H9 (cell line): ENCODE measurements around the gene CLCN3. TPM values are rescaled to one million over a fixed set of nuclear protein-coding genes. Genes with fewer than 3 reads are reported as not detected.

ENCODE experiments used
- DNase-seq: peaks from one replicate; pipeline ENCODE4 v3.0.0-alpha.2; 2017
- H2AFZ ChIP-seq: one replicate; pipeline ENCODE4 v1.6.1; 2013; ENCODE audit warnings: mild to moderate bottlenecking, low read length, control low read depth, moderate library complexity
- H2AK5ac ChIP-seq: 2 replicates; pipeline ENCODE4 v1.6.1; 2013; ENCODE audit warnings: low read length, control low read depth, mixed read lengths; ENCODE audit not compliant: insufficient read length
- H2BK120ac ChIP-seq: one replicate; pipeline ENCODE4 v1.6.1; 2013; ENCODE audit warnings: low read depth, mild to moderate bottlenecking, low read length, control low read depth, inconsistent platforms; ENCODE audit not compliant: poor library complexity, severe bottlenecking
- H2BK12ac ChIP-seq: 2 replicates; pipeline ENCODE4 v1.6.1; 2013; ENCODE audit warnings: low read length, control low read depth, mixed read lengths, low read depth; ENCODE audit not compliant: insufficient read length
- H2BK15ac ChIP-seq: 2 replicates; pipeline ENCODE4 v1.6.1; 2013; ENCODE audit warnings: low read depth, low read length, control low read depth
- H2BK20ac ChIP-seq: one replicate; pipeline ENCODE4 v1.6.1; 2013; ENCODE audit warnings: low read depth, mild to moderate bottlenecking, low read length, control low read depth, inconsistent platforms; ENCODE audit not compliant: poor library complexity, severe bottlenecking
- H2BK5ac ChIP-seq: 2 replicates; pipeline ENCODE4 v1.6.1; 2013; ENCODE audit warnings: low read length, control low read depth, mixed read lengths; ENCODE audit not compliant: insufficient read length
- H3K14ac ChIP-seq: 2 replicates; pipeline ENCODE4 v1.6.1; 2013; ENCODE audit warnings: low read length, control low read depth; ENCODE audit not compliant: insufficient read depth
- H3K18ac ChIP-seq: 2 replicates; pipeline ENCODE4 v1.6.1; 2013; ENCODE audit warnings: low read depth, mild to moderate bottlenecking, mixed read lengths, low read length, control low read depth; ENCODE audit not compliant: insufficient read length
- H3K23ac ChIP-seq: 2 replicates; pipeline ENCODE4 v1.6.1; 2013; ENCODE audit warnings: low read length, control low read depth, mixed read lengths, low read depth; ENCODE audit not compliant: insufficient read length
- H3K23me2 ChIP-seq: 2 replicates; pipeline ENCODE4 v1.6.1; 2013; ENCODE audit warnings: low read depth, mild to moderate bottlenecking, mixed read lengths, low read length, control low read depth; ENCODE audit not compliant: insufficient read length, poor library complexity, severe bottlenecking
- H3K27ac ChIP-seq: 2 replicates; pipeline ENCODE4 v1.5.1; 2013; ENCODE audit warnings: low read length, control low read depth, mixed read lengths, low read depth; ENCODE audit not compliant: insufficient read length
- H3K27me3 ChIP-seq: 2 replicates; pipeline ENCODE4 v1.6.1; 2013; ENCODE audit warnings: low read length, control low read depth, inconsistent platforms; ENCODE audit not compliant: insufficient read depth
- H3K4ac ChIP-seq: 2 replicates; pipeline ENCODE4 v1.6.1; 2013; ENCODE audit warnings: low read depth, mild to moderate bottlenecking, control low read depth, inconsistent platforms, low read length, moderate library complexity
- H3K4me1 ChIP-seq: 2 replicates; pipeline ENCODE4 v1.6.1; 2013; ENCODE audit warnings: low read length, control low read depth, inconsistent platforms; ENCODE audit not compliant: insufficient read depth
- H3K4me2 ChIP-seq: 2 replicates; pipeline ENCODE4 v1.6.1; 2013; ENCODE audit warnings: low read length, control low read depth, mixed read lengths; ENCODE audit not compliant: insufficient read length, insufficient read depth
- H3K56ac ChIP-seq: 2 replicates; pipeline ENCODE4 v1.6.1; 2013; ENCODE audit warnings: low read depth, mild to moderate bottlenecking, mixed read lengths, low read length, control low read depth; ENCODE audit not compliant: insufficient read length
- H3K79me1 ChIP-seq: 2 replicates; pipeline ENCODE4 v1.6.1; 2013; ENCODE audit warnings: low read depth, mild to moderate bottlenecking, moderate library complexity, low read length, control low read depth, inconsistent platforms; ENCODE audit not compliant: insufficient read depth, poor library complexity, severe bottlenecking
- H3K79me2 ChIP-seq: 2 replicates; pipeline ENCODE4 v1.6.1; 2013; ENCODE audit warnings: low read length, control low read depth, inconsistent platforms; ENCODE audit not compliant: insufficient read depth
- H3K9ac ChIP-seq: 2 replicates; pipeline ENCODE4 v1.6.1; 2013; ENCODE audit warnings: low read length, control low read depth, mixed read lengths; ENCODE audit not compliant: insufficient read length; ENCODE audit errors: extremely low read depth
- H3K9me3 ChIP-seq: one replicate; pipeline ENCODE4 v1.6.1; 2013; ENCODE audit warnings: low read depth, low read length, inconsistent platforms; ENCODE audit not compliant: control insufficient read depth
- H3T11ph ChIP-seq: one replicate; pipeline ENCODE4 v1.6.1; 2013; ENCODE audit warnings: mild to moderate bottlenecking, low read length, control low read depth, inconsistent platforms
- H4K20me1 ChIP-seq: one replicate; pipeline ENCODE4 v1.6.1; 2013; ENCODE audit not compliant: control insufficient read depth, insufficient read length, insufficient read depth
- H4K5ac ChIP-seq: 2 replicates; pipeline ENCODE4 v1.6.1; 2013; ENCODE audit warnings: low read depth, mild to moderate bottlenecking, mixed read lengths, low read length, control low read depth; ENCODE audit not compliant: insufficient read length
- H4K8ac ChIP-seq: replicated peaks from 2 replicates; pipeline ENCODE4 v1.6.1; 2013; ENCODE audit warnings: low read length, control low read depth, mixed read lengths, low read depth; ENCODE audit not compliant: insufficient read length
- H4K91ac ChIP-seq: 2 replicates; pipeline ENCODE4 v1.6.1; 2013; ENCODE audit warnings: low read depth, mild to moderate bottlenecking, moderate library complexity, mixed read lengths, low read length, control low read depth; ENCODE audit not compliant: insufficient read length
- H3K27ac Mint-ChIP-seq, 3 experiments: 2 replicates in 2 of 3; 3 replicates in 1 of 3; pipeline ENCODE4 v1.8.0; 2020 to 2021; ENCODE audit warnings: mixed read lengths in 3 of 3, mild to moderate bottlenecking in 1 of 3, moderate library complexity in 1 of 3
- H3K27me3 Mint-ChIP-seq: 2 replicates; pipeline ENCODE4 v1.8.0; 2021; ENCODE audit warnings: low read depth, mild to moderate bottlenecking, moderate library complexity, mixed read lengths
- H3K36me3 Mint-ChIP-seq, 3 experiments: 2 replicates in 2 of 3; 3 replicates in 1 of 3; pipeline ENCODE4 v1.8.0; 2020 to 2021; ENCODE audit warnings: low read depth in 3 of 3, mixed read lengths in 3 of 3; ENCODE audit not compliant: insufficient read depth in 1 of 3
- H3K4me1 Mint-ChIP-seq, 2 experiments: 2 replicates each; pipeline ENCODE4 v1.8.0; 2020; ENCODE audit warnings: mixed read lengths in 2 of 2
- H3K4me3 Mint-ChIP-seq, 2 experiments: 2 replicates in 1 of 2; 3 replicates in 1 of 2; pipeline ENCODE4 v1.8.0; 2020 to 2021; ENCODE audit warnings: mild to moderate bottlenecking in 2 of 2, mixed read lengths in 2 of 2, moderate library complexity in 1 of 2
- H3K9me3 Mint-ChIP-seq, 2 experiments: 2 replicates in 1 of 2; 3 replicates in 1 of 2; pipeline ENCODE4 v1.8.0; 2020; ENCODE audit warnings: mild to moderate bottlenecking in 2 of 2, mixed read lengths in 2 of 2, moderate library complexity in 1 of 2
- total RNA-seq: library from RNA; stranded (reverse); gene quantifications from 2 replicates; pipeline ENCODE4 v1.2.1, GENCODE V29; 2021
- TF ChIP-seq, protein P1 (sequence below): fragments of 200-600 bp; sonication (generic); conservative IDR thresholded peaks from 3 replicates; pipeline ENCODE4 v1.8.0; 2021; ENCODE audit warnings: antibody characterized with exemption, mild to moderate bottlenecking

CLCN3 gene
- total RNA-seq, 1 experiment from 2014 or later: 25.7 TPM

DNA sequence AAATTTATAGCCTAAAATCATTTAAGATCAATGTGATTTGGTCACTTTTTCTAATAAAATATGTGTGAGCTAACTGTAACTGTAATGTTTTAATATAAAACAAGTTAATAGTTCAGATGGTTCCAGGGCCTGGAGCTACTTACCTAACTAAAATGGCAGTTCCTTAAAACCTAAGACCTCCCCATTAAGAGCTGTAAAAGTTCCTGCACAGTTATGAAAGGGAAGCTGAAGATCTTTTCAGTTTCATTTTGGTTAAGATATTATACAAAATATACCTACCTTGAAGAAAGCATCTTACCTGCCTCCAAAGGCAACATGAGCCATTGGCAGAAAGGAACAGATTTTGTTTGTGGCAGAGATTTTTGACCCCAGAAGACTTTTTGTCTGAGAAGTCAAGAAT lies 107.2 kb downstream of the CLCN3 start:
- H3K4me1 Mint-ChIP-seq: peaks cover 3% of the 10 kb centered on the region in 2 experiments; a peak in 2 of 4 replicates

More for the DNA sequence above, 107.2 kb downstream of the CLCN3 start:
- no peak overlapping the region for H2BK15ac ChIP-seq
- no peaks in the 10 kb centered on the region for H3K4me1 ChIP-seq
- no peak overlapping the region for H2BK120ac ChIP-seq
- H2AFZ ChIP-seq: no peak overlapping the region
- no peak overlapping the region for H4K8ac ChIP-seq
- H4K5ac ChIP-seq: no peak overlapping the region
- H3K9me3 ChIP-seq: no peaks in the 10 kb centered on the region
- no peaks in the 10 kb centered on the region for H3K9me3 Mint-ChIP-seq
- H3K79me1 ChIP-seq: no peaks in the 10 kb centered on the region
- H4K91ac ChIP-seq: no peak overlapping the region
- no peaks in the 10 kb centered on the region for H3K23me2 ChIP-seq
- H3K56ac ChIP-seq: no peak overlapping the region
- H3K27ac ChIP-seq: no peak overlapping the region
- H3K23ac ChIP-seq: no peak overlapping the region
- H3K27me3 ChIP-seq: no peaks in the 10 kb centered on the region
- H3K36me3 Mint-ChIP-seq: peaks cover 0 to 18% (median 13%) of the 10 kb centered on the region in 3 experiments; a peak in 5 of 7 replicates
- H3K27ac Mint-ChIP-seq: no peak overlapping the region
- no peaks in the 10 kb centered on the region for H3K79me2 ChIP-seq
- no peak overlapping the region for H3K4me2 ChIP-seq
- H3T11ph ChIP-seq: no peak overlapping the region
- H3K14ac ChIP-seq: no peak overlapping the region
- H2BK5ac ChIP-seq: no peak overlapping the region
- no peaks in the 10 kb centered on the region for H4K20me1 ChIP-seq
- no peak overlapping the region for H3K4ac ChIP-seq
- TF ChIP-seq, protein P1, sequence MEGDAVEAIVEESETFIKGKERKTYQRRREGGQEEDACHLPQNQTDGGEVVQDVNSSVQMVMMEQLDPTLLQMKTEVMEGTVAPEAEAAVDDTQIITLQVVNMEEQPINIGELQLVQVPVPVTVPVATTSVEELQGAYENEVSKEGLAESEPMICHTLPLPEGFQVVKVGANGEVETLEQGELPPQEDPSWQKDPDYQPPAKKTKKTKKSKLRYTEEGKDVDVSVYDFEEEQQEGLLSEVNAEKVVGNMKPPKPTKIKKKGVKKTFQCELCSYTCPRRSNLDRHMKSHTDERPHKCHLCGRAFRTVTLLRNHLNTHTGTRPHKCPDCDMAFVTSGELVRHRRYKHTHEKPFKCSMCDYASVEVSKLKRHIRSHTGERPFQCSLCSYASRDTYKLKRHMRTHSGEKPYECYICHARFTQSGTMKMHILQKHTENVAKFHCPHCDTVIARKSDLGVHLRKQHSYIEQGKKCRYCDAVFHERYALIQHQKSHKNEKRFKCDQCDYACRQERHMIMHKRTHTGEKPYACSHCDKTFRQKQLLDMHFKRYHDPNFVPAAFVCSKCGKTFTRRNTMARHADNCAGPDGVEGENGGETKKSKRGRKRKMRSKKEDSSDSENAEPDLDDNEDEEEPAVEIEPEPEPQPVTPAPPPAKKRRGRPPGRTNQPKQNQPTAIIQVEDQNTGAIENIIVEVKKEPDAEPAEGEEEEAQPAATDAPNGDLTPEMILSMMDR: no peak
- H3K27me3 Mint-ChIP-seq: no peaks in the 10 kb centered on the region
- H2BK20ac ChIP-seq: no peak overlapping the region
- DNase-seq: no peak
- no peak overlapping the region for H2BK12ac ChIP-seq
- no peak overlapping the region for H2AK5ac ChIP-seq
- no peak overlapping the region for H3K9ac ChIP-seq
- H3K4me3 Mint-ChIP-seq: no peak overlapping the region
- H3K18ac ChIP-seq: no peak overlapping the region
